ENCODE data around the gene CFAP46. TPM values are rescaled to one million over a fixed set of nuclear protein-coding genes. Genes with fewer than 3 reads are reported as not detected.

Gene CFAP46
- total and polyA plus RNA-seq, 2 donors (not counting 1 experiment from before 2014, with no cell fraction given): 0.07 TPM; not detected in 1

- H3K4me3 ChIP-seq (ENCODE audit: control extremely low read depth in 1 of 5, extremely low read depth in 1 of 5, insufficient read depth in 1 of 5, low read depth in 2 of 5, low read length in 4 of 5): no peak overlapping the region
- peaks cover 0 to 54% (median 15%) of the 10 kb centered on the region in 3 donors for H3K9me3 ChIP-seq (ENCODE audit: control extremely low read depth in 1 of 3, control insufficient read depth in 2 of 3, insufficient read depth in 1 of 3, low read length in 2 of 3)
- H3K4me1 ChIP-seq (ENCODE audit: control insufficient read depth in 2 of 2, insufficient read depth in 2 of 2, low read length in 2 of 2): peaks cover 0 to 6% of the 10 kb centered on the region in 2 donors
- WGBS (ENCODE audit: insufficient coverage): 88% methylated on average over 22 of the region's 24 CpGs
- H3K27me3 ChIP-seq (replicated peaks in 1 of 4; ENCODE audit: control extremely low read depth in 1 of 4, control insufficient read depth in 3 of 4, insufficient read depth in 4 of 4, low read length in 3 of 4): peaks cover 0 to 8% (median 2%) of the 10 kb centered on the region in 4 experiments
- ChIA-PET POLR2A (no interaction called here), CTCF (interaction anchor here (0.7 to 0.8 kb wide), 2 partner anchors 8 to 62 kb away, joined by 3 read pairs; no protein-coding TSS in a partner anchor)
- intact Hi-C loops (cut with micrococcal nuclease): no loop called here
- no peaks in the 10 kb centered on the region for H4K20me1 ChIP-seq (ENCODE audit: control insufficient read depth, insufficient read depth, low read length, poor library complexity, severe bottlenecking)
- no peak for DNase-seq
- H2AFZ ChIP-seq (ENCODE audit: insufficient read depth, low read depth, low read length, poor library complexity, severe bottlenecking): no peak overlapping the region
- no peaks in the 10 kb centered on the region for H3K79me2 ChIP-seq (ENCODE audit: control insufficient read depth, insufficient read depth, low read length)
- TF ChIP-seq EZH2 (IDR thresholded peaks at IDR 0.05; ENCODE audit: borderline replicate concordance, insufficient read depth, low read depth, low read length, poor library complexity, severe bottlenecking): no peak
- TF ChIP-seq CTCF (IDR thresholded peaks at IDR 0.05): no peak
- peaks cover 19% of the 10 kb centered on the region for H3K27me3 Mint-ChIP-seq
- H3K9ac ChIP-seq (ENCODE audit: low read length): no peak overlapping the region
- H3K27ac ChIP-seq (ENCODE audit: low read length in 2 of 2): no peak overlapping the region
- ATAC-seq (ENCODE audit: low read depth): no peak
- no peak overlapping the region for H3K4me2 ChIP-seq (replicated peaks; ENCODE audit: low read depth, low read length, poor library complexity, severe bottlenecking)
- H3K36me3 ChIP-seq (replicated peaks in 1 of 2; ENCODE audit: control extremely low read depth in 1 of 2, control insufficient read depth in 1 of 2, extremely low read depth in 1 of 2, insufficient read depth in 2 of 2, low read length in 1 of 2): no peaks in the 10 kb centered on the region
- H3K4me3 Mint-ChIP-seq: no peak overlapping the region
- H3K4me1 Mint-ChIP-seq: peaks cover 3% of the 10 kb centered on the region
- H3K27ac Mint-ChIP-seq: no peak overlapping the region
- H3K9me3 Mint-ChIP-seq (ENCODE audit: insufficient read depth): peaks cover 6% of the 10 kb centered on the region
Observed at GRCh38 chr10:132840698-132841614, 101.4 kb downstream of the CFAP46 start.

GRCh38 chr10:132839061-132839460 lies 103.3 kb downstream of the CFAP46 start:
- Histone ChIP-seq H3K79me2 (ENCODE audit: control insufficient read depth, insufficient read depth, low read length) (no peaks in the 10 kb centered on the region), H3K4me1 (ENCODE audit: control insufficient read depth in 2 of 2, insufficient read depth in 2 of 2, low read length in 2 of 2) (peaks cover 0 to 6% of the 10 kb centered on the region in 2 donors), H3K9me3 (ENCODE audit: control extremely low read depth in 1 of 3, control insufficient read depth in 2 of 3, insufficient read depth in 1 of 3, low read length in 2 of 3) (peaks cover 0 to 41% (median 15%) of the 10 kb centered on the region in 3 donors), H3K27ac (ENCODE audit: low read length in 2 of 2) (no peak overlapping the region), H3K4me3 (ENCODE audit: control extremely low read depth in 1 of 5, extremely low read depth in 1 of 5, insufficient read depth in 1 of 5, low read depth in 2 of 5, low read length in 4 of 5) (no peak overlapping the region), H3K4me2 (replicated peaks; ENCODE audit: low read depth, low read length, poor library complexity, severe bottlenecking) (no peak overlapping the region), H3K36me3 (replicated peaks in 1 of 2; ENCODE audit: control extremely low read depth in 1 of 2, control insufficient read depth in 1 of 2, extremely low read depth in 1 of 2, insufficient read depth in 2 of 2, low read length in 1 of 2) (no peaks in the 10 kb centered on the region), H3K9ac (ENCODE audit: low read length) (no peak overlapping the region), H4K20me1 (ENCODE audit: control insufficient read depth, insufficient read depth, low read length, poor library complexity, severe bottlenecking) (no peaks in the 10 kb centered on the region), H3K27me3 (replicated peaks in 1 of 4; ENCODE audit: control extremely low read depth in 1 of 4, control insufficient read depth in 3 of 4, insufficient read depth in 4 of 4, low read length in 3 of 4) (peaks cover 0 to 13% (median 2%) of the 10 kb centered on the region in 4 experiments), H2AFZ (ENCODE audit: insufficient read depth, low read depth, low read length, poor library complexity, severe bottlenecking) (no peak overlapping the region)
- Mint-ChIP-seq H3K9me3 (ENCODE audit: insufficient read depth) (peaks cover 6% of the 10 kb centered on the region), H3K27me3 (peaks cover 19% of the 10 kb centered on the region), H3K27ac (peak overlapping the region; percentile 4), H3K4me3 (no peak overlapping the region), H3K4me1 (peaks cover 3% of the 10 kb centered on the region)
- ATAC-seq (ENCODE audit: low read depth) (no peak), DNase-seq (no peak)
- TF ChIP-seq CTCF (IDR thresholded peaks at IDR 0.05) (no peak), EZH2 (IDR thresholded peaks at IDR 0.05; ENCODE audit: borderline replicate concordance, insufficient read depth, low read depth, low read length, poor library complexity, severe bottlenecking) (no peak)
- POLR2A ChIA-PET: no interaction called here
- intact Hi-C loops (cut with micrococcal nuclease): no loop called here
- CTCF ChIA-PET: no interaction called here
- WGBS (ENCODE audit: insufficient coverage): 96% methylated on average over 11 of the region's 13 CpGs
